Trophoblast cell (in vitro differentiated cells and primary cell): Measurements from ENCODE around the gene ESRP2.
A peak's percentile ranks its signal among the peaks of the same experiment; 100 is the strongest.

Experiments used
- DNase-seq, 2 donors: peaks; one replicate each; pipeline ENCODE4 v3.0.0-alpha.2; 2016
- H2AFZ ChIP-seq: 2 replicates; pipeline ENCODE4 v1.6.1; 2013; ENCODE audit warnings: low read length, moderate library complexity, mild to moderate bottlenecking; ENCODE audit not compliant: insufficient read depth, poor library complexity
- H2AK5ac ChIP-seq: 2 replicates; pipeline ENCODE4 v1.6.1; 2013; ENCODE audit warnings: mild to moderate bottlenecking, low read length
- H2BK120ac ChIP-seq: 2 replicates; pipeline ENCODE4 v1.6.1; 2013; ENCODE audit warnings: low read length, mild to moderate bottlenecking, moderate library complexity; ENCODE audit not compliant: insufficient read depth, poor library complexity
- H2BK12ac ChIP-seq: 2 replicates; pipeline ENCODE4 v1.6.1; 2013; ENCODE audit warnings: mild to moderate bottlenecking, low read length, moderate library complexity
- H2BK5ac ChIP-seq: 2 replicates; pipeline ENCODE4 v1.6.1; 2013; ENCODE audit warnings: low read length, low read depth, moderate library complexity, mild to moderate bottlenecking; ENCODE audit not compliant: poor library complexity
- H3K14ac ChIP-seq: 2 replicates; pipeline ENCODE4 v1.6.1; 2013; ENCODE audit warnings: mild to moderate bottlenecking, low read length
- H3K18ac ChIP-seq: 2 replicates; pipeline ENCODE4 v1.6.1; 2013; ENCODE audit warnings: mild to moderate bottlenecking, low read length
- H3K23ac ChIP-seq: 2 replicates; pipeline ENCODE4 v1.6.1; 2013; ENCODE audit warnings: low read length
- H3K27ac ChIP-seq: 2 replicates; pipeline ENCODE4 v1.5.1; 2013; ENCODE audit warnings: low read depth, mild to moderate bottlenecking, inconsistent platforms, low read length, moderate library complexity
- H3K27me3 ChIP-seq: 2 replicates; pipeline ENCODE4 v1.6.1; 2013; ENCODE audit warnings: inconsistent platforms, mild to moderate bottlenecking, low read length, moderate library complexity; ENCODE audit not compliant: insufficient read depth
- H3K36me3 ChIP-seq, 2 experiments: 1 replicate in 1 of 2; 2 replicates in 1 of 2; pipeline ENCODE4 v1.6.1; 2013; ENCODE audit warnings: low read length in 2 of 2, mild to moderate bottlenecking in 2 of 2, moderate library complexity in 1 of 2; ENCODE audit not compliant: insufficient read depth in 2 of 2, control insufficient read depth in 1 of 2
- H3K4ac ChIP-seq: 2 replicates; pipeline ENCODE4 v1.6.1; 2013; ENCODE audit warnings: low read depth, mild to moderate bottlenecking, low read length, moderate library complexity
- H3K4me1 ChIP-seq, 2 experiments: 1 replicate in 1 of 2; 2 replicates in 1 of 2; pipeline ENCODE4 v1.6.1; 2013; ENCODE audit warnings: low read length in 2 of 2, mild to moderate bottlenecking in 2 of 2, moderate library complexity in 1 of 2; ENCODE audit not compliant: insufficient read depth in 2 of 2, control insufficient read depth in 1 of 2
- H3K4me2 ChIP-seq: 2 replicates; pipeline ENCODE4 v1.6.1; 2013; ENCODE audit warnings: inconsistent platforms, mild to moderate bottlenecking, low read length, moderate library complexity
- H3K4me3 ChIP-seq: 2 replicates; pipeline ENCODE4 v1.5.1; 2013; ENCODE audit warnings: mild to moderate bottlenecking, low read depth, low read length, inconsistent platforms
- H3K79me1 ChIP-seq: one replicate; pipeline ENCODE4 v1.6.1; 2013; ENCODE audit warnings: low read length
- H3K79me2 ChIP-seq: 2 replicates; pipeline ENCODE4 v1.6.1; 2013; ENCODE audit warnings: low read length, mild to moderate bottlenecking; ENCODE audit not compliant: control insufficient read depth, insufficient read depth, poor library complexity
- H3K9ac ChIP-seq: 2 replicates; pipeline ENCODE4 v1.6.1; 2013; ENCODE audit warnings: mild to moderate bottlenecking, low read length
- H3K9me3 ChIP-seq: 2 replicates; pipeline ENCODE4 v1.6.1; 2013; ENCODE audit warnings: low read depth, mild to moderate bottlenecking, control low read depth, inconsistent platforms, low read length; ENCODE audit not compliant: insufficient read depth
- H4K12ac ChIP-seq: 2 replicates; pipeline ENCODE4 v1.6.1; 2013; ENCODE audit warnings: low read depth, mild to moderate bottlenecking, low read length, moderate library complexity
- H4K8ac ChIP-seq: 2 replicates; pipeline ENCODE4 v1.6.1; 2013; ENCODE audit warnings: low read depth, mild to moderate bottlenecking, low read length, moderate library complexity
- H4K91ac ChIP-seq: one replicate; pipeline ENCODE4 v1.6.1; 2013; ENCODE audit warnings: low read depth, mild to moderate bottlenecking, low read length, moderate library complexity
- WGBS: extraction: QIAGEN DNeasy Blood & Tissue Kit; methylation state at CpG from one replicate; pipeline ENCODE4 v1.1.7; 2013; ENCODE audit warnings: missing lambda C conversion rate; ENCODE audit not compliant: insufficient read length, insufficient coverage; ENCODE audit errors: extremely low coverage; 5-methylcytosine and 5-hydroxymethylcytosine counted together

Gene ESRP2

DNA sequence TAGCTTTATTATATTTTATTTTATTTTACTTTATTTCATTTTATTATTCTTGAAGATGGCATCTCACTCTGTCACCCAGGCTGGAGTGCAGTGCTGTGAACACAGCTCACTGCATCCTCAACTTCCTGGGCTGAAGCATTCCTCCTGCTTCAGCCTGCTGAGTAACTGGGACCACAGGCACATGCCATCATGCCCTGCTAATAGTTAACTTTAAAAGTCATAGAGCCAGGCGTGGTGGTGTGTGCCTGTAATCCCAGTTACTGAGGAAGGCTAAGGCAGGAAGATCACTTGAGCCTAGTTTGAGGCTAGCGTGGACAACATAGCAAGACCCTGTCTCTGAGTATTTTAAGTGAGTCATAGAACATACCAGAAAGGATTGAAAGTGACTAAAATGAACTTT is 38.7 kb downstream of the ESRP2 start:
- Histone ChIP-seq H3K36me3 (peaks cover 0 to 5% of the 10 kb centered on the region in 2 experiments), H3K27ac (no peak overlapping the region), H3K18ac (no peak overlapping the region), H2BK120ac (no peak overlapping the region), H3K9me3 (no peaks in the 10 kb centered on the region), H3K23ac (no peak overlapping the region), H2BK5ac (no peak overlapping the region), H3K4me2 (no peak overlapping the region), H4K8ac (no peak overlapping the region), H2AFZ (no peak overlapping the region), H2BK12ac (no peak overlapping the region), H3K4ac (no peak overlapping the region), H3K9ac (no peak overlapping the region), H3K79me1 (no peaks in the 10 kb centered on the region), H3K27me3 (no peaks in the 10 kb centered on the region), H3K79me2 (no peaks in the 10 kb centered on the region), H3K4me3 (no peak overlapping the region), H4K91ac (no peak overlapping the region), H3K4me1 (no peaks in the 10 kb centered on the region), H3K14ac (no peak overlapping the region), H2AK5ac (no peak overlapping the region), H4K12ac (no peak overlapping the region)
- DNase-seq: peak; percentile 7 to 63
- WGBS: no CpG with 5 or more reads among the region's 2 CpGs

DNA sequence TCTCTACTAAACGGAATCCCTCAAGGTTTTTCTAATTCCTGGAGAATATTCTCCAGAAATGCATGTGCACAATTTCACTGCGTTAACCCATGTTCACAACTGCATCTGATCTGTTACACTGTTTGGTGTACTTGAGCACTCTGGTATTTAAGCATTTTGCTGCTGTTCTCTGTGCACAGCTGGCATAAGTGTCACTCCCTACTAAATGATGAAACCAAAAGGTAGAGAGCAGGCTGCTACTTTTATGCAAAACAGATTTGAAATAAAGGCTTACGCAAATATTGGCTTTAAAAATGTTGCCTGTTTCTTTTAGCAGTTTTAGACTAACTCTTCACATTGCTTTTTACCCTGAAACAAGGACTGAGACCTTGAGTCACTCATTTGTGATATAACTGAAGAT is 41.7 kb downstream of the ESRP2 start:
- Histone ChIP-seq H2BK120ac (no peak overlapping the region), H2BK5ac (no peak overlapping the region), H3K23ac (no peak overlapping the region), H3K4me1 (no peaks in the 10 kb centered on the region), H2AK5ac (no peak overlapping the region), H4K12ac (no peak overlapping the region), H3K79me2 (no peaks in the 10 kb centered on the region), H3K14ac (no peak overlapping the region), H4K91ac (no peak overlapping the region), H3K4me3 (no peak overlapping the region), H2BK12ac (no peak overlapping the region), H3K18ac (no peak overlapping the region), H3K27me3 (no peaks in the 10 kb centered on the region), H3K4me2 (no peak overlapping the region), H3K27ac (no peak overlapping the region), H3K79me1 (no peaks in the 10 kb centered on the region), H3K9me3 (peaks cover 2% of the 10 kb centered on the region), H4K8ac (no peak overlapping the region), H3K36me3 (peaks cover 4 to 14% of the 10 kb centered on the region in 2 experiments), H3K9ac (no peak overlapping the region), H2AFZ (no peak overlapping the region), H3K4ac (no peak overlapping the region)
- WGBS: no CpG with 5 or more reads among the region's 3 CpGs
- no peak for DNase-seq

DNA sequence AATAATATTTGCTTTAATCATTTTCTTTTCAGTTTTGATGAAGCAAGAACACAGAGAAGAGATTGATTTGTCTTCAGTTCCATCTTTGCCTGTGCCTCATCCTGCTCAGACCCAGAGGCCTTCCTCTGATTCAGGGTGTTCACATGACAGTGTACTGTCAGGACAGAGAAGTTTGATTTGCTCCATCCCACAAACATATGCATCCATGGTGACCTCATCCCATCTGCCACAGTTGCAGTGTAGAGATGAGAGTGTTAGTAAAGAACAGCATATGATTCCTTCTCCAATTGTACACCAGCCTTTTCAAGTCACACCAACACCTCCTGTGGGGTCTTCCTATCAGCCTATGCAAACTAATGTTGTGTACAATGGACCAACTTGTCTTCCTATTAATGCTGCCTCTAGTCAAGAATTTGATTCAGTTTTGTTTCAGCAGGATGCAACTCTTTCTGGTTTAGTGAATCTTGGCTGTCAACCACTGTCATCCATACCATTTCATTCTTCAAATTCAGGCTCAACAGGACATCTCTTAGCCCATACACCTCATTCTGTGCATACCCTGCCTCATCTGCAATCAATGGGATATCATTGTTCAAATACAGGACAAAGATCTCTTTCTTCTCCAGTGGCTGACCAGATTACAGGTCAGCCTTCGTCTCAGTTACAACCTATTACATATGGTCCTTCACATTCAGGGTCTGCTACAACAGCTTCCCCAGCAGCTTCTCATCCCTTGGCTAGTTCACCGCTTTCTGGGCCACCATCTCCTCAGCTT is 45.0 kb downstream of the ESRP2 start:
- no peaks in the 10 kb centered on the region for H3K79me2 ChIP-seq
- no peaks in the 10 kb centered on the region for H3K79me1 ChIP-seq
- H2AFZ ChIP-seq: no peak overlapping the region
- DNase-seq: no peak
- H4K8ac ChIP-seq: no peak overlapping the region
- H3K36me3 ChIP-seq: peaks cover 6 to 23% of the 10 kb centered on the region in 2 experiments
- no peak overlapping the region for H3K4me3 ChIP-seq
- no peak overlapping the region for H3K18ac ChIP-seq
- no CpG with 5 or more reads among the region's 2 CpGs for WGBS
- no peak overlapping the region for H3K27ac ChIP-seq
- no peaks in the 10 kb centered on the region for H3K4me1 ChIP-seq
- H4K91ac ChIP-seq: no peak overlapping the region
- no peak overlapping the region for H2BK12ac ChIP-seq
- H2BK120ac ChIP-seq: no peak overlapping the region
- H3K9ac ChIP-seq: no peak overlapping the region
- H3K14ac ChIP-seq: no peak overlapping the region
- H3K4me2 ChIP-seq: no peak overlapping the region
- no peak overlapping the region for H2BK5ac ChIP-seq
- H3K4ac ChIP-seq: no peak overlapping the region
- H4K12ac ChIP-seq: no peak overlapping the region
- no peaks in the 10 kb centered on the region for H3K27me3 ChIP-seq
- H2AK5ac ChIP-seq: no peak overlapping the region
- no peak overlapping the region for H3K23ac ChIP-seq
- peaks cover 10% of the 10 kb centered on the region for H3K9me3 ChIP-seq

DNA sequence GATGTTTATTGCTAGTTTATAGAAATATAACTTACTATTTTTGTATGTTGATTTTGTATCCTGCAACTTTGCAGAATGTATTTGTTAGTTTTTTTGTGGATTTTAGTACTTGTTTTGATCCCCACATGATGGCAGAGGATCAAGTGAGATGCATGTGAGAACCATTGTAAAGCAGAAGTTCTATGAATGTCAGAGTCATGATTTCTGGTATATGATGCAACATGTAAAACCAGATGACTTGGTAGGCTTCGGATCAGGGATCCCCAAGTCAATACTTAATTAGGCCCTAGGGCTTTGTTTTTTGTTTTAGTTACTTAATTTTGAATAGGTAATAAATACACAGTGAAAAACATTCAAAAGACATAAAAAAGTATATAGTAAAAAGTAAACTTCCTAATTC is 45.8 kb downstream of the ESRP2 start:
- Histone ChIP-seq H2AFZ (no peak overlapping the region), H3K4ac (no peak overlapping the region), H3K36me3 (peaks cover 6 to 23% of the 10 kb centered on the region in 2 experiments), H4K91ac (no peak overlapping the region), H4K12ac (no peak overlapping the region), H3K9me3 (peaks cover 10% of the 10 kb centered on the region), H3K18ac (no peak overlapping the region), H3K4me2 (no peak overlapping the region), H2AK5ac (no peak overlapping the region), H3K27me3 (no peaks in the 10 kb centered on the region), H2BK120ac (no peak overlapping the region), H3K9ac (no peak overlapping the region), H2BK5ac (no peak overlapping the region), H3K23ac (no peak overlapping the region), H3K4me3 (no peak overlapping the region), H3K79me2 (no peaks in the 10 kb centered on the region), H3K79me1 (no peaks in the 10 kb centered on the region), H3K27ac (no peak overlapping the region), H3K4me1 (no peaks in the 10 kb centered on the region), H4K8ac (no peak overlapping the region), H2BK12ac (no peak overlapping the region), H3K14ac (no peak overlapping the region)
- DNase-seq: peak in 1 of 2 donors; percentile 3
- no CpG with 5 or more reads among the region's 1 CpG for WGBS
